Keratinocyte (primary cell): ENCODE measurements around the gene TOX2. TPM values are rescaled to one million over a fixed set of nuclear protein-coding genes. Genes with fewer than 3 reads are reported as not detected.

Source experiments
- DNase-seq: peaks from one replicate; pipeline ENCODE4 v3.0.0-alpha.2; 2011; ENCODE audit warnings: low read depth, missing footprints, low spot score
- FAIRE-seq: peaks from 2 replicates; lab custom pipeline; 2011; peaks lifted over from hg19 to GRCh38; lab: Jason Lieb, UNC
- H2AFZ ChIP-seq: 2 replicates; pipeline ENCODE4 v1.6.0; 2012; ENCODE audit warnings: low read length, control low read depth, inconsistent platforms; ENCODE audit not compliant: control insufficient read depth
- H3K27ac ChIP-seq: 2 replicates; pipeline ENCODE4 v1.5.1; 2011; ENCODE audit warnings: low read length; ENCODE audit not compliant: control insufficient read depth, insufficient read depth
- H3K27me3 ChIP-seq: 3 replicates; pipeline ENCODE4 v1.6.0; 2011; ENCODE audit warnings: low read length; ENCODE audit not compliant: control insufficient read depth, insufficient read depth; ENCODE audit errors: extremely low read depth
- H3K36me3 ChIP-seq, 2 experiments: 2 replicates in 1 of 2; 3 replicates in 1 of 2; pipeline ENCODE4 v1.5.1; 2011; ENCODE audit warnings: low read length in 2 of 2, mild to moderate bottlenecking in 1 of 2; ENCODE audit not compliant: control insufficient read depth in 2 of 2, insufficient read depth in 2 of 2; ENCODE audit errors: extremely low read depth in 1 of 2
- H3K4me1 ChIP-seq: 3 replicates; pipeline ENCODE4 v1.5.1; 2011; ENCODE audit warnings: low read length; ENCODE audit not compliant: control insufficient read depth, insufficient read depth; ENCODE audit errors: extremely low read depth
- H3K4me2 ChIP-seq: 3 replicates; pipeline ENCODE4 v1.6.0; 2011; ENCODE audit warnings: low read depth, low read length; ENCODE audit not compliant: control insufficient read depth, insufficient read depth; ENCODE audit errors: extremely low read depth
- H3K4me3 ChIP-seq, 3 experiments: fragments of 200-600 bp in 1 of 3; sonication (generic) in 1 of 3; 2 replicates in 2 of 3; 3 replicates in 1 of 3; pipeline ENCODE4 v1.5.1; 2011 to 2016; ENCODE audit warnings: low read length in 3 of 3, mild to moderate bottlenecking in 3 of 3, control low read depth in 2 of 3, inconsistent platforms in 1 of 3, low read depth in 1 of 3, mixed read lengths in 1 of 3, mixed run types in 1 of 3, moderate library complexity in 1 of 3; ENCODE audit not compliant: control insufficient read depth in 2 of 3, insufficient read depth in 2 of 3; ENCODE audit errors: extremely low read depth in 1 of 3
- H3K79me2 ChIP-seq: 2 replicates; pipeline ENCODE4 v1.6.0; 2012; ENCODE audit warnings: low read length; ENCODE audit not compliant: control insufficient read depth, insufficient read depth
- H3K9ac ChIP-seq: 3 replicates; pipeline ENCODE4 v1.6.0; 2011; ENCODE audit warnings: low read length; ENCODE audit not compliant: control insufficient read depth, insufficient read depth; ENCODE audit errors: extremely low read depth
- H3K9me1 ChIP-seq: 3 replicates; pipeline ENCODE4 v1.6.0; 2011; ENCODE audit warnings: low read length; ENCODE audit not compliant: control insufficient read depth, insufficient read depth; ENCODE audit errors: extremely low read depth
- H3K9me3 ChIP-seq: 2 replicates; pipeline ENCODE4 v1.5.1; 2012; ENCODE audit warnings: low read depth, low read length; ENCODE audit not compliant: control insufficient read depth
- H4K20me1 ChIP-seq: 3 replicates; pipeline ENCODE4 v1.6.0; 2011; ENCODE audit warnings: low read length; ENCODE audit not compliant: control insufficient read depth, insufficient read depth; ENCODE audit errors: extremely low read depth
- EZH2 ChIP-seq: IDR thresholded peaks from one replicate; pipeline ENCODE4 v1.6.1; 2012; ENCODE audit warnings: inconsistent platforms, mild to moderate bottlenecking, low read length, moderate library complexity
- dilution Hi-C: fragments of 300-500 bp; cut with MboI; formaldehyde crosslinking; loops from one replicate; pipeline ENCODE4 v1.7.0; 2020; ENCODE audit warnings: low sequenced_read_pairs; ENCODE audit not compliant: extremely low pct_ligation_motif_present
- polyA plus RNA-seq, 5 experiments: library from polyadenylated mRNA; depleted of rRNA in 3 of 5; stranded (reverse) in 3 of 5; stranded (forward) in 1 of 5; unstranded in 1 of 5; fragments of >200 nt; gene quantifications; 1 replicate in 1 of 5; 2 replicates in 3 of 5; 3 replicates in 1 of 5; pipeline versions ENCODE4 v1.2.1 to v1.2.3, GENCODE V29; 2011 to 2012; ENCODE audit warnings: missing spikeins in 2 of 5, low read depth in 1 of 5, low replicate concordance in 1 of 5
- TF ChIP-seq, protein P1 (sequence below), 3 experiments: IDR thresholded peaks in 1 of 3; conservative IDR thresholded peaks in 1 of 3; optimal IDR thresholded peaks in 1 of 3; 2 replicates in 2 of 3; 3 replicates in 1 of 3; pipeline versions ENCODE3 to v1.5.1; 2011; ENCODE audit warnings: low read length in 3 of 3, mild to moderate bottlenecking in 3 of 3, moderate library complexity in 2 of 3, control low read depth in 1 of 3, inconsistent platforms in 1 of 3; ENCODE audit not compliant: insufficient read depth in 2 of 3; ENCODE audit errors: extremely low read depth in 1 of 3

TOX2 gene
- polyA plus RNA-seq, 1 donor (not counting 4 experiments of a cell fraction or from before 2014, with no cell fraction given) = 0.20 TPM

DNA sequence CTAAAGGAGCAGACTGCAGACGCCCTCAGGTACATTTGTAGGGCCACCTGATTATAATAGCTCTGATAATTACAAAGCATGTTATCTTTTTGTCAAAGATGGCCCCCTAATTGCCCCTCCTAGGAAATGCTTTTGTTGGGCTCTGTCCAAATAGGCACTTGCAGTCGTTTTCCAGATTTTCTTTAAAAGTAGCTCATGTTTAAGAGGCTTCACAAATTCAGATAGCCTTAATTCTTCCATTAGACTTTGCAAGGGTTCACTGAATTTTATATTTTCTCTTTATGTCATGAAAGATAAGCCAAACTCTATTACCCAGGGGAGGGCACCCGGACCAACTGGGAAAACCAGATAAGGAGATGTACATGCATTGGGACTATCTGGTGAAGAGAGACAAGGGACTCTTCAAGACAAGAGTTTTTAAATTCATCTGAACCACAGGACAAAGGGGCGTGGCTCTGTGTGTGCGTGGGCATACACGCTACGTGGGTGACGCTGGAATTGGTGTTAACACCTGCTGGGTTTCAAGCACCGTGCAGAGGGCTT lies 95.6 kb downstream of the TOX2 start:
- no peak overlapping the region for H3K4me2 ChIP-seq
- H3K4me3 ChIP-seq = no peak overlapping the region
- dilution Hi-C loops = no loop called here
- H3K36me3 ChIP-seq = no peaks in the 10 kb centered on the region
- peaks cover 6% of the 10 kb centered on the region for H3K27me3 ChIP-seq
- H3K9me1 ChIP-seq = no peaks in the 10 kb centered on the region
- no peaks in the 10 kb centered on the region for H4K20me1 ChIP-seq
- FAIRE-seq = no peak
- H3K9me3 ChIP-seq = no peaks in the 10 kb centered on the region
- DNase-seq = no peak
- TF ChIP-seq EZH2 = no peak
- TF ChIP-seq, protein P1, sequence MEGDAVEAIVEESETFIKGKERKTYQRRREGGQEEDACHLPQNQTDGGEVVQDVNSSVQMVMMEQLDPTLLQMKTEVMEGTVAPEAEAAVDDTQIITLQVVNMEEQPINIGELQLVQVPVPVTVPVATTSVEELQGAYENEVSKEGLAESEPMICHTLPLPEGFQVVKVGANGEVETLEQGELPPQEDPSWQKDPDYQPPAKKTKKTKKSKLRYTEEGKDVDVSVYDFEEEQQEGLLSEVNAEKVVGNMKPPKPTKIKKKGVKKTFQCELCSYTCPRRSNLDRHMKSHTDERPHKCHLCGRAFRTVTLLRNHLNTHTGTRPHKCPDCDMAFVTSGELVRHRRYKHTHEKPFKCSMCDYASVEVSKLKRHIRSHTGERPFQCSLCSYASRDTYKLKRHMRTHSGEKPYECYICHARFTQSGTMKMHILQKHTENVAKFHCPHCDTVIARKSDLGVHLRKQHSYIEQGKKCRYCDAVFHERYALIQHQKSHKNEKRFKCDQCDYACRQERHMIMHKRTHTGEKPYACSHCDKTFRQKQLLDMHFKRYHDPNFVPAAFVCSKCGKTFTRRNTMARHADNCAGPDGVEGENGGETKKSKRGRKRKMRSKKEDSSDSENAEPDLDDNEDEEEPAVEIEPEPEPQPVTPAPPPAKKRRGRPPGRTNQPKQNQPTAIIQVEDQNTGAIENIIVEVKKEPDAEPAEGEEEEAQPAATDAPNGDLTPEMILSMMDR (optimal IDR thresholded peaks at IDR 0.05 in 1 of 3, IDR thresholded peaks at IDR 0.05 in 1 of 3, conservative IDR thresholded peaks at IDR 0.05 in 1 of 3; ENCODE audit: extremely low read depth in 1 of 3, insufficient read depth in 2 of 3, low read length in 3 of 3) = no peak
- no peaks in the 10 kb centered on the region for H3K79me2 ChIP-seq
- no peak overlapping the region for H3K9ac ChIP-seq
- no peak overlapping the region for H2AFZ ChIP-seq
- no peak overlapping the region for H3K27ac ChIP-seq
- no peaks in the 10 kb centered on the region for H3K4me1 ChIP-seq

DNA sequence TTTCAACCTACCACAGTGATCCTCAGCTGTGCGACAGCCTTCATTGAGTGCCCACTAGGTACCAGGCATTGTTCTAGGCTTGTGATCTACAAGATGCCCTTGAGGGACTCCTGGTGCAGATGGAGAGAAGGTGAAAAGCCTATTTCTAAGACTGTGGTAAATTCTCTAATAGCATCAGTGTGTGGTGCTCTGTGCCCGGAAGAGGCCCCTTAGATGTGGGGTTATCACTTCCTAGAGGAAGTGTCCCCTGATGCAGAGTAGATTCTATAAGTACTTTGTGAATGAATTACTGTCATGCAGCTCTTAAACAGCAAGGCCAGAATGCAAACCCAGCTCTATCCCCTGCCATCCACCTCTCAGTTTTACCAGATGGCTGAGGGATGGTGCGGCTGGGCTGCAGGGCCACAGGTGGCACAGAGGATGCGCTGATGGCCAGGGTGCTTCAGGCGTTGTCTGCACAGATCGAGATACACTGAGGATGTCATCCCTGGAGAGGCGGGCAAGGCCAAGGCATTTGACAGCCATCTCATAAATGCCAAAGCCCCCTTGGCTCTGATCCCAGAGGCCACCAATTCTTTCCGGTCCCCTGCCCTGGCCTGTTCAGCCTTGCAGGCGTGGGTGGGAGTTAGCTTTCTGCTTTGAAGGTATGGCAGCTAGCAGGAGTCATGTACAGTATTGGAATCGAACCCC lies 96.7 kb downstream of the TOX2 start:
- no peaks in the 10 kb centered on the region for H3K79me2 ChIP-seq
- TF ChIP-seq, protein P1 (optimal IDR thresholded peaks at IDR 0.05 in 1 of 3, IDR thresholded peaks at IDR 0.05 in 1 of 3, conservative IDR thresholded peaks at IDR 0.05 in 1 of 3; ENCODE audit: extremely low read depth in 1 of 3, insufficient read depth in 2 of 3, low read length in 3 of 3) = no peak
- no peak for TF ChIP-seq EZH2
- DNase-seq = no peak
- H3K4me1 ChIP-seq = no peaks in the 10 kb centered on the region
- no peak overlapping the region for H3K9ac ChIP-seq
- H3K9me3 ChIP-seq = no peaks in the 10 kb centered on the region
- H2AFZ ChIP-seq = no peak overlapping the region
- H3K4me2 ChIP-seq = no peak overlapping the region
- no peak for FAIRE-seq
- H4K20me1 ChIP-seq = no peaks in the 10 kb centered on the region
- no peak overlapping the region for H3K27ac ChIP-seq
- dilution Hi-C loops = no loop called here
- peaks cover 14% of the 10 kb centered on the region for H3K27me3 ChIP-seq
- no peaks in the 10 kb centered on the region for H3K9me1 ChIP-seq
- H3K4me3 ChIP-seq = no peak overlapping the region
- no peaks in the 10 kb centered on the region for H3K36me3 ChIP-seq
